HG03103 (cell line): Measurements from ENCODE around the gene GRIN3B.
"Not testable (repeated sequence)": the region's sequence is repeated elsewhere in the genome, so short reads cannot be mapped to it uniquely, and the experiment has no call there.

Experiments
- ATAC-seq: cut with Tn5 transposase; IDR thresholded peaks from one replicate; pipeline ENCODE4 v1.9.1; 2021; ENCODE audit warnings: low read depth; ENCODE audit not compliant: unreplicated experiment

GRIN3B gene

GRCh38 chr19:1017115-1017905, 17.1 kb downstream of the GRIN3B start:
- no peak for ATAC-seq

- no peak for ATAC-seq
Measured at GRCh38 chr19:1017906-1018305, 17.7 kb downstream of the GRIN3B start.

GRCh38 chr19:1018393-1018792, 18.2 kb downstream of the GRIN3B start:
- ATAC-seq, result no peak

- ATAC-seq, result no peak
Measured at GRCh38 chr19:1018932-1019615, 18.9 kb downstream of the GRIN3B start.

DNA sequence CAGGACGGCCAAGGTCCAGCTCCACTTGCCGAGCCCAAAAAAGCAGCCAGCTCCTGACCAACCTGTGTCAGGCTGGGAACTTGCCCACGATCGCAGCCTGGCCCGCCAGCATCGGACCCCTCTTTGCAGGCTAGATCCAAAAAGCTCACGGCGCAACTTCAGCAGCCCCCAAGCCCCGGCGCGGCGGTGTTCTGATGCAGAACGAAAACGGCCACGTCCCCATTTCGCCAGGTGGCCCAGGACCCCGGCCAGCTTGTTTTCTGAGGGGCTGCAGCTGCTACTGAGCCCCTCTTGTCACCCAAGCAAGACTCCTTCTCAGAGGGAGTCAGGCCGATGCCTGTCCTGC, 19.4 kb downstream of the GRIN3B start:
- no peak for ATAC-seq

- ATAC-seq, result no peak
Measured at GRCh38 chr19:1019980-1020867, 20.0 kb downstream of the GRIN3B start.

GRCh38 chr19:1020868-1021425, 20.7 kb downstream of the GRIN3B start, which contains the start of gene TMEM259:
Gene TMEM259, minus strand, starts transcription at chr19:1021123. Its CDS starts 127 bp downstream, at chr19:1020996.
- ATAC-seq, result peak; percentile 76

DNA sequence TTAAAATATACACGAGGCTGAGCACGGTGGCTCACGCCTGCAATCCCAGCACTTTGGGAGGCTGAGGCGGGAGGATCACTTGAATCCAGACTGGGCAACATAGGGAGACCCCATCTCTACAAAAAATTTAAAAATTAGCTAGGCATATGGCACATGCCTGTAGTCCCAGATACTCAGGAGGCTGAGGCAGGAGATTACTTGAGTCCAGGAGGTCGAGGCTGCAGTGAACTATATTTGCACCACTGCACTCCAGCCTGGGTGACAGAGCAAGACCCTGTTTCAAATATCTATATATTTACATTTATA, 23.6 kb downstream of the GRIN3B start:
- not testable (repeated sequence) for ATAC-seq

DNA sequence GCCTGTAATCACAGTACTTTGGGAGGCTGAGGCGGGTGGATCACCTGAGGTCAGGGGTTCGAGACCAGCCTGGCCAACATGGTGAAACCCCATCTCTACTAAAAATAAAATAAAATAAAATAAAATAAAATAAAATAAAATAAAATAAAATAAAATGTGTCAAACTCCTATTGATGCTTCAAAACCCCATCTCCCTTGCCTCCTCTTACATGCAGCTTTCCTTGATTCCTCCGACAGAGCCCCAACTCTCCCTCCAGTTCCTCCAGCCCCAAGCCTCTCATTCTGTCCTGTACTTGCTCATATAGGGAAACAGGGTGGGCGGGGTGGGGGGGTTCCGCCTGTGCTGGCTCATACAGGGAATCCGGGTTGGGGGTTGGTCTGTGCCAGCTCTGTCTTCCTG, 24.9 kb downstream of the GRIN3B start:
- not testable (repeated sequence) for ATAC-seq

GRCh38 chr19:1025960-1026782, 26.0 kb downstream of the GRIN3B start, which contains the start of gene CNN2:
Gene CNN2, plus strand, starts transcription at chr19:1026608. Its CDS starts 54 bp downstream, at chr19:1026662.
- no peak for ATAC-seq

DNA sequence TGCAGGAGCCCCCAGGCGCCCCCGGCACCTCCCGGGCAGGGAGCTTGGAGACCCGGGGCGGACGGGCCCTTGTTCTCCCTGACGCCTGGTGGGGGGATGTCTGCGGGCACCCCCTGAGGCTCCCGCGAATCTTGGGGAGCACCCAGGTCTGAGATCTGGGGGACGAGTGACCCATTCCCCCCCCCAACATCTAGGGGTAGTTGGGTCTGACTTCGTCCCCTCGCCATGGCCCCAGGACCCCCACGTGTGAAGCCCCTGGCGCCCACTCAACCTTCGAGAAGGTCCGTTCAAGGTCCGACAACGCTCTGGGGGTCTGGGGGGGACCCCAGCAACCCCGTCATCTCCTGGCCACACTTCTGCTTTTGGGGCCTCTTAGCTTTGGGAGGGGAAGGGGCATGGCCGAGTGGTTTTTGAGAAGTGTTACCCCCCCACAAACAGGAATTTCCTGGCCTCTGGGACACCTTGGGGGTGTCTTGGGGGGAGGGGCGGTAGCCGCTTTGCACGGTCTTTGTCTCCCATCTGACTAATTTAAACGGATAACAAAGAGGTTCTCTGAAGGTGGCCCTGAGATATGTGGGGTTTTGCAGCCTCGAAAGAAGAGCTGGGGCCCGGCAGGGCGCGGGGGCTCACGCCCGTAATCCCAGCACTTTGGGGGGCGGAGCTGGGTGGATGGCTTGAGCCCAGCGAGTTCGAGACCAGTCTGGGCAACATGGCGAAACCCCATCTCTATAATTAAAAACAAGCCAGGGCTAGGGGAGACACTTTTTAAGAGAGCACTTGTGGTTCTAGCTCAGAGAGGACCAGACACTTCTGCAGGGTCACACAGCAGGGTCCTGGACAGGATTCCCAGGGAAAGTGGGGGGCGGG, 26.8 kb downstream of the GRIN3B start:
- ATAC-seq, result no peak

DNA sequence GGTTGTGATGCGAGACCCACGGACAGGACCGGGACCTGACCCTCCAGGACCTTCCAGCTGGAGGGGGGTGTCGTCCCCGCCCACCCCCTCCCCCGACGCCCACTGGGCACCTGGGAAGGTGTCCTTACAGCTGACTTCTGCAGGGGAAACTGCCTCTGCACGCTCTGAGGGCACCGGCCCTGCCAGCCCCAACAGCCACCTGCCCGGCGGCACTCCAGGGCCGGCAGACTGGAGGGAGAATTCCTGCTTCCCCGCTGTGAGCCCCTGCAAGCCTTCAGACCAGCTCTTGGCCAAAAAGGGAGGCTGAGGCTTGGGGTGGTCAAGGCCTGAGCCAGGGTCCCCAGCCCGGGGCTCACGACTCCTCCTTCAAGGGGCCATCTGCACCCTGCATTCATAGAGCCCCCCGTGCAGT, 27.4 kb downstream of the GRIN3B start:
- no peak for ATAC-seq

GRCh38 chr19:1028062-1028926, 28.1 kb downstream of the GRIN3B start:
- ATAC-seq, result no peak

- no peak for ATAC-seq
Measured at GRCh38 chr19:1032264-1032867, 32.1 kb downstream of the GRIN3B start.

DNA sequence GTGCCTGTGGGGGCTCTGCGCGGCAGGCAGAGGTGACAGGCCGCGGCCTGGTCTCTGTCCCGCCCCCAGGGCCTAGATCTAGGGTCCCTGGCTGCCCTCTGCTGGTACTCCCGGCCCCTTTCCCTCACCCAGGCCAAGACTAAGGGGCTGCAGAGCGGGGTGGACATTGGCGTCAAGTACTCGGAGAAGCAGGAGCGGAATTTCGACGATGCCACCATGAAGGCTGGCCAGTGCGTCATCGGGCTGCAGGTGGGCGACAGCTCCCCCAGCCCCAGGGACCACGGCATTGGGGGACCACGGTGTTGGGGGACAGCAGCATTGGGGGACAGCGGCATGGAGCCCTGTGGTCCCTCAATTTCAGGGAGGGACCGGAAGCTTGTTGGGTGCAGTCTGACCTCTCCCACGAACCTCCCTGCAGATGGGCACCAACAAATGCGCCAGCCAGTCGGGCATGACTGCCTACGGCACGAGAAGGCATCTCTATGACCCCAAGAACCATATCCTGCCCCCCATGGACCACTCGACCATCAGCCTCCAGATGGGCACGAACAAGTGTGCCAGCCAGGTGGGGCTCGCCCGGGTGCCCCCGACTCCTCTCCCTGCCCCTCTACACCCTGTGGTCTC, 35.9 kb downstream of the GRIN3B start:
- no peak for ATAC-seq

DNA sequence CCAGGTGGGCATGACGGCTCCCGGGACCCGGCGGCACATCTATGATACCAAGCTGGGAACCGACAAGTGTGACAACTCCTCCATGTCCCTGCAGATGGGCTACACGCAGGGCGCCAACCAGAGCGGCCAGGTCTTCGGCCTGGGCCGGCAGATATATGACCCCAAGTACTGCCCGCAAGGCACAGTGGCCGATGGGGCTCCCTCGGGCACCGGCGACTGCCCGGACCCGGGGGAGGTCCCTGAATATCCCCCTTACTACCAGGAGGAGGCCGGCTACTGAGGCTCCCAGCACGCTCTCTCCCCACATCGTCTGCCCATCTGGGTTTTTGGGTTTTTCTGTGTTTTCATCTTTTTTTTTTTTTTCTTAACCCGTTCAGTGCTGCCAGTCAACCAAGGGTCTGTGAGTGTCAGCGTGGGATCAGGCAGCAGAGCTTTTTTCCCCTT, 37.4 kb downstream of the GRIN3B start:
- ATAC-seq, result no peak

DNA sequence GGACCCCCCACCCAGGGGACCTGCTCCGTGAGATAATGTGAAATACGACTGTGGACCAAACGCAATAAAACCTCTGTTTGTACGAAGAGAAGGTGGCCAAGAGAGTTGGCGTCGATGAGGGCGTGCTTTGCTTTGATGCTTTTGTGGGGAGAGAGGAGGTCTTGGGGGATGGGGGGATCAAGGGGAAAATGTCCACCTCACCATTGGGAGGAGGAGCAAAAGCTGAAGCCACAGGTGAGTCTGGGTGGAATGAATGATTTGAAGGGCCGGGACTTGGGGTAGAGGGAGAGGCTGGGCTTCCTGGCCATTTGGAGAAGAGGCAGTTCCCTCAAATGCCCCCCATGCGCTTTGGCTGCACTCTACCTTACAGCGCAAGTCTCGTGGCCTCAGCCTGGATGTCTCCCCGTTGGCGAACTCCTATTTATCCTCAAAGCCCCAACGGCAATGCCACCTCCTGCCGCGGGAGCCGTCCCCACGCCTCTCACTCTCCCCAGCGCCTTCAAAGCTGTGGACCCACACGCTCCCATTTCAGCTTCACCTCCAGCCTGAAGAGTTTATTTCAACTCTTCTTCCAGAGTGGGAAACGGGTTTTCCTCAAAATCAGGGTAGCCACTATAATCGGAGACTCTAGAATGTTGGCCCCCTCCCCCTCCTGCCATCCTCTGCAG, 38.9 kb downstream of the GRIN3B start:
- no peak for ATAC-seq
